Esophagus squamous epithelium (tissue), 4 donors: ENCODE data around the gene CNTN2.

ENCODE experiments used
- CTCF ChIP-seq, 6 experiments: fragments of 450-650 bp in 4 of 6; fragments of 200-600 bp in 2 of 6; sonication (generic) in 2 of 6; IDR thresholded peaks; one replicate each; pipeline ENCODE4 v1.5.1; 2016 to 2019; ENCODE audit warnings: antibody characterized with exemption in 6 of 6, mild to moderate bottlenecking in 4 of 6, moderate library complexity in 4 of 6
- POLR2A ChIP-seq, 4 donors: fragments of 450-650 bp; IDR thresholded peaks; one replicate each; pipeline ENCODE4 v1.6.1; 2017; ENCODE audit warnings: antibody characterized with exemption in 4 of 4, mild to moderate bottlenecking in 4 of 4, moderate library complexity in 3 of 4

DNA sequence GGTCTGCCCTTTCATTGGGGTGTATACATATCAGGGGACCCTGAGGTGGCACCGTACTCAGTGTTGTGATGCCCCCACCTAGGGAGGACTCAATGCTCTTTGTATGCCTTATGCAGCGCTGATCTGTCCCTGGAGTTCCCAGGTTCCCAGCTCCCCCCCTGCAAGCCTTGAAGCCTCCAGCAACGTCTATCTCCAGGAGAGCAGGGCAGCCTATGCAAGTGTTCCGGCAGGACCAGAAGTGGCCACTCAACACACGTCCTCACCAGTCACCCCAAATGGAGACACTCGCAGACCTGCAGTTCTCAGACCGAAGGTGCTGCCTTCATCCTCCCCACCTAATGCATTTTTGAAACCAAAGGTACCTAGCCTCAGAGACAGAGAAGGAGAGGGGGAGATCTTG is 25.2 kb upstream of the CNTN2 start:
- TF ChIP-seq CTCF (IDR thresholded peaks at IDR 0.05) (no peak), POLR2A (IDR thresholded peaks at IDR 0.05) (no peak)
